GM19324 (cell line): ENCODE data around the gene MCEE.
"Not testable (repeated sequence)": the region's sequence is repeated elsewhere in the genome, so short reads cannot be mapped to it uniquely, and the experiment has no call there.

ENCODE experiments used
- ATAC-seq: cut with Tn5 transposase; IDR thresholded peaks from one replicate; pipeline ENCODE4 v1.9.1; 2021; ENCODE audit warnings: mild to moderate bottlenecking, moderate library complexity; ENCODE audit not compliant: unreplicated experiment, low FRiP score

The MCEE gene

GRCh38 chr2:71129114-71129901 is 721 bp downstream of the MCEE start:
- no peak for ATAC-seq

- ATAC-seq, result no peak
These were observed 3.1 kb downstream of the MCEE start for GRCh38 chr2:71126957-71127356.

GRCh38 chr2:71125506-71126294 is 4.3 kb downstream of the MCEE start:
- no peak for ATAC-seq

GRCh38 chr2:71122387-71123298 is 7.4 kb downstream of the MCEE start:
- ATAC-seq, result no peak

GRCh38 chr2:71121479-71121878 is 8.6 kb downstream of the MCEE start:
- ATAC-seq, result no peak

GRCh38 chr2:71120195-71120594 is 9.8 kb downstream of the MCEE start:
- no peak for ATAC-seq

- ATAC-seq, result no peak
These were observed 13.0 kb downstream of the MCEE start for GRCh38 chr2:71117063-71117462.

GRCh38 chr2:71113843-71114242 is 16.2 kb downstream of the MCEE start:
- ATAC-seq, result no peak

- no peak for ATAC-seq
These were observed 21.9 kb downstream of the MCEE start for GRCh38 chr2:71108091-71108490.

GRCh38 chr2:71106463-71106862 is 23.6 kb downstream of the MCEE start:
- not testable (repeated sequence) for ATAC-seq

GRCh38 chr2:71103809-71104208 is 26.2 kb downstream of the MCEE start:
- ATAC-seq, result no peak

- no peak for ATAC-seq
These were observed 26.9 kb downstream of the MCEE start for GRCh38 chr2:71102981-71103681.

- no peak for ATAC-seq
These were observed 28.4 kb downstream of the MCEE start for GRCh38 chr2:71101656-71102055.

- ATAC-seq, result no peak
These were observed 29.6 kb downstream of the MCEE start for GRCh38 chr2:71100195-71100964.

- not testable (repeated sequence) for ATAC-seq
These were observed 37.4 kb downstream of the MCEE start for GRCh38 chr2:71092491-71093260.

- ATAC-seq, result not testable (repeated sequence)
These were observed 38.2 kb downstream of the MCEE start for GRCh38 chr2:71091808-71092207.

- ATAC-seq, result not testable (repeated sequence)
These were observed 40.6 kb downstream of the MCEE start for GRCh38 chr2:71089475-71089874.

GRCh38 chr2:71085325-71086003 is 44.6 kb downstream of the MCEE start:
- not testable (repeated sequence) for ATAC-seq
